Measurements from ENCODE around the gene LTBR.
"Not testable (repeated sequence)": the region's sequence is repeated elsewhere in the genome, so short reads cannot be mapped to it uniquely, and the experiment has no call there.

Gene LTBR

DNA sequence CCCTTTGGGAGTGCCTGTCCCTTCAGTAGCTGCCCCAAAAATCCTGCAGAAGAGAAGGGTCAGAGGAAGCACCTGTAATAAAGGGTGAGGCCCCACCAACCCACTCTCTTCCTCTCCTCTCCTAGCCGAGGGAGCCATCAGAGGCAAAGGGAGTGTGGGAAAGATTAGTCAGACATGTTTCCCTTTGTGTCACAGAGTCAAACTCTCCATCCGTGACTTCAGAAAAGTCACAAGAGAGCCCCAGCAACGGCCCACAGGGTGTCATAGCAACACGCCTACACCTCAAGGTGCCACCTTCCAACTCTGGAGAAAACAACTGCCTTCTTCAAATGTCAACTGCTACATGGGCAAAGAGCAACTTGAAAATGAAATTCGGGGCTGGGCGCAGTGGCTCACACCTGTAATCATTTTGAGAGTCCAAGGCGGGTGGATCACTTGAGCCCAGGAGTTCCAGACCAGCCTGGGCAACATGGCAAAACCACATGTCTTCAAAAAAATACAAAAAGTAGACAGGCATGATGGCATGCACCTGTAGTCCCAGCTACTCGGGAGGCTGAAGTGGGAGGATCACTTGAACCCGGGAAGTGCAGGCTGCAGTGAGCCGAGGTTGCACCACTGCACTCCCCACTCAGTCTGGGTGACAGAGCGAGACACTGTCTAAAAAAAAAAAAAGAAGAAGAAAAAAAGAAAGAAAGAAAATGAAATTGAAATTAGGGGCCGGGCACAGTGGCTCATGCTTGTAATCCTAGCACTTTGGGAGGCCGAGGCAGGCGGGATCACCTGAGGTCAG is 43.1 kb downstream of the LTBR start:
- no peak for DNase-seq

- DNase-seq: not testable (repeated sequence)
Observed at GRCh38 chr12:6427796-6428195, 43.8 kb downstream of the LTBR start.

DNA sequence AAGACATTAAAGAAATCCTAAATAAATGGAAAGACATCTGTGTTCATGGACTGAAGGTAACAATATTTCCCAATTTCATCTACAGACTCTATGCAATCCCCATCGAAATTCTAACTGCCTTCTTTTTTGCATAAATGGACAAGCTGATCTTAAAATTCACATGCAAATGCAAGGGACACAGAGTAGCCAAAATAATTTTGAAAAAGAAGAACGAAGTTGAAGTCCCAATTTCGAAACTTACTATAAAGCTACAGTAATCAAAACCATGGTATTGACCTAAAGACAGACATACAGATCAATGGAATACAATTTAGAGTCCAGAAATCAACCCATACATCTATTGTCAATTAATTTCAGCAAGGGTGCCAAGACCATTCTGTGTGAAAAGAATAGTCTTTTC is 44.4 kb downstream of the LTBR start:
- DNase-seq: no peak

GRCh38 chr12:6430124-6430989 is 46.4 kb downstream of the LTBR start:
- no peak for DNase-seq

GRCh38 chr12:6432991-6433390 is 49.0 kb downstream of the LTBR start:
- no peak for DNase-seq

DNA sequence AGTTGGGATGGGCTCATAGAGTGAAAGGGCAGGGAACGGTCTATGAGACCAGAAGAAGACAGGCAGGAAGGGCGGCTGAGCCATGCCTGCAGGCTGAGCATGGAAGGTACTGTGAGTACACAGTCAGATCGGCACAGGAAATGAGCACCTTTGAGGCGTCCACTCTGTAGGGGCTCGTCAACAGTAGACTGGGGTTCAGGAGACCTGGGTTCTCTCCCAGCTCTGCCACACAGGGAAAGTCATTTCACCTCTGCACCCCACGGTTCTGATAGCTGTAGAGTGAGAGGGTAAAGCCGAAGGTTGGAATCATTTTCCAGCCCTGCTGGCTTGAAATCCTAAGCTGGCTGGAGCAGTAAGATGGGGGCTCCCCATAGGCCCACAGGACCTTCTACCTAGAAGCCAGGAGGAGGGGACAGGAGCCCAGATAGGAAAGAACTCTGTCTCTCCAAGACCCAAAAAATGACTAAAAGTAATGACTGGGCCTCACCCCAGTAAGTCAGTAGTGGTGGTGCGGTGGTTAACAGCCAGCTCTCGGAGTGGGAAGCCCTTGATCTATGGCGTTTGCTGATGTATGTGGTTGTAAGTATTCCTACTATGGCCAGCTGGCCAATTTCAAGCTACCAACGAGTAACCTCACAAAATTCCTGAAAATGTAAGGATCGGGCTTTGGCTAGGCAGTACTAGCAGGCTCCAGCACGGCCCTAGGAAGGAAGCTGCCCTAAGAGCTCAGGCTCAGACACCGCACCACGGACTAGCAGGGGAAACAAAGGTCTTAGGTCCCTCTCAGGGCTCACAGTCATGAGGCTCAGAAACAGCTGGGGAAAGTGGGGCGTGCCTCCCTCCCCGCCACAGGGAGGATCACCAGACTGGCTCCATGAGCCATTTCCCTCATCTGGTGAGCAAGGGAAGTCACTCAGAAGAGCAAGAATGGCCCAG is 50.5 kb downstream of the LTBR start:
- DNase-seq: no peak

GRCh38 chr12:6435961-6436715 is 52.2 kb downstream of the LTBR start:
- no peak for DNase-seq

DNA sequence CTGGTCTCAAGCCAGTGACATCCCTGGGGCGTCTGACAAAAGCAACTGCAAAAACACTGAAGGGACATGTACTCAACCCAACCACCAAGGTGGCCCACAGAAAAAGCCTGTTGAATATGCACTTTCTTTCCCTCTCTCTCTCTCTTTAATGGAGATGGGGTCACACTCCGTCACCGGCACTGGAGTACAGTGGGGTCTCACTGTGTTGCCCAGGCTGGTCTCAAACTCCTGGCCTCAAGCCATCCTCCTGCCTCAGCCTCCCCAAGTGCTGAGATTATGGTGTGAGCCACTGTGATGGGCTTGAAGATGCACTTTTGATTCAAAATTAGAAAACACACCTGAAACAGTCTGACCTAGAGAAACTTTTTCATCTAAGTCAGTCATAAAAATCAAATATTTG is 53.6 kb downstream of the LTBR start:
- DNase-seq: no peak

GRCh38 chr12:6438345-6438744 is 54.4 kb downstream of the LTBR start:
- no peak for DNase-seq

- DNase-seq: no peak
Observed at GRCh38 chr12:6440391-6440790, 56.4 kb downstream of the LTBR start.

Data from NCI-H2081 treated with DMSO at 0.1 percent for 48 hours (cell line).